IPS-18c (cell line): ENCODE measurements around the gene SPATS2L.

Experiments
- H3K4me3 ChIP-seq: 2 replicates; pipeline ENCODE4 v1.7.0; 2013; ENCODE audit warnings: low read depth, mild to moderate bottlenecking, low read length, moderate library complexity; ENCODE audit not compliant: insufficient read depth
- H3K9me3 ChIP-seq: one replicate; pipeline ENCODE4 v1.6.1; 2013; ENCODE audit warnings: mild to moderate bottlenecking, low read length, moderate library complexity; ENCODE audit not compliant: control insufficient read depth, insufficient read depth

The SPATS2L gene

DNA sequence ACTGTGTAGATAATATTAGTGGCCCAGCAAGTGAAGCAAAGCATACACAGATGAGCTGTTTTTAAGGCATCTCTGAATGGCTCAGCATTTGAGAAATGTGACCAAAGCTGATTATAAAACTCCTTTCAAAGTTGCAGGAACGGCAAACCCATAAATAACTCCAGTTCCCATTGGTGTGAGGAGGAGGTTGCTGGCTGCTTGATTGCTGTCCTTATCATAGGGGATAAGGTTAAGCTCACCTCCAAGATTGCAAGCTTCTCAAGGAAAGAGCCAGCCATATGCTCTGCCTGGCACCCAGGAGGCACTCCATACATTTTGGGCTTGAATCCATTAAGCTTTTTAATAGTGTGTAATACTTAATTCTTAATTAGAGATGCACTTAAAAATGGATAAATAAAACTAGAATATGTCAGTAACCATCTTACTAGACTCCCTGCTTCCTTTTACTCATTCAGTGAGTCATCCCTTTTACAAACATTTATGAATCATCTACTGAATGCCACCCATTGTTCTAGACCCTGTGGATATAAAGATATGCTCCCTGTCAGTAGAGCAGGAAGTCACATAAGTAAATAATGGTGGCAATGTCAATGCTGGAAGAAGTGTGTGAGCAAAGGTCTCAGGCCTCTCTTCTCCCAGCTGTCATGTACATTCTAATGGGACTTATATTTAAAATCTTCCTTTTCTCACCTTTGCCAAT, 99.3 kb downstream of the SPATS2L start:
- Histone ChIP-seq H3K4me3 (no peak overlapping the region), H3K9me3 (no peaks in the 10 kb centered on the region)

- Histone ChIP-seq H3K9me3 (no peaks in the 10 kb centered on the region), H3K4me3 (no peak overlapping the region)
Observed at GRCh38 chr2:200406379-200406778, 99.9 kb downstream of the SPATS2L start.

DNA sequence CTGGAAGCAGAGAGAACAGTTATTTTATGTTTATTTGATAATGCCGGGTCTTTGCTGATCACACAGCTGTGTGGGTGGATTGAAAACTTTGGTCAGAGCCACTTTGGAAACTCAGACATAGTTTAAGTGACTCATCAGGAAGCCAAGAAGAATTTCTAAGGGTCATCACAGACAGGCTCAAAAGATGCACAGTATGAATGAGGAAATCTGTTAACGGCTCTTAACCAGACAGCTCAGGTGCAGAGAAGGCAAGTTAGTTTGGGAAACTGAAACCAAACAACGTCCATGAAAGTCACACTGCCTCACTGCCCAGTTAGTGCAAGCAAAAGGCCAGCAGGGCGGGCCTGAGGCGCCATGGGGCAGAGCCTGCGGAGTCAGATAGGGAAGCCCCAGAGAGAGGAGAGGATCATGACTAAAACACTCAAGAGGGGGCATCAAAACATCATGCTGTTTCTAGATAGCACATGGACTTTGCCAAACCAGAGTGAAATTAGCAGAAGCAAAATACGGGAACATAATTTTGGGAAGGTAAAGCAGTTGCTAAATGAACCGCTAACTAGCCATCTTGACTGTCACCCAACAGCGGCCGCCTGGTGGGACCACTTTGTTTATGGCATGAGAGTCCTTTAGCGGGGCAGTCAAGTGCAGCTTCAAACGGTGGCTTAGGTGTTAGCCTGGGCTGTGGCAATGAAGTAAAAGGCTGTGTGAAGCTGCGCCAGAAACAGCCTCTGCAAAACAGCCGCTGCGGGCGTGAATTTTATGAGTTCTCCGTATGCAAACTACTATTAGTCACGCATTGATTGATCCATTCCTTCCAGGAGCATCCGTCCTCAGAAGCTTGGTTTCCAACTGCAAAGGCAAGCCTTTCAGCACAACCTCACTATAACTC, 102.2 kb downstream of the SPATS2L start:
- no peaks in the 10 kb centered on the region for H3K9me3 ChIP-seq
- no peak overlapping the region for H3K4me3 ChIP-seq

- no peak overlapping the region for H3K4me3 ChIP-seq
- no peaks in the 10 kb centered on the region for H3K9me3 ChIP-seq
Observed at GRCh38 chr2:200411831-200412230, 105.3 kb downstream of the SPATS2L start.

GRCh38 chr2:200414367-200414766, 107.9 kb downstream of the SPATS2L start:
- no peaks in the 10 kb centered on the region for H3K9me3 ChIP-seq

DNA sequence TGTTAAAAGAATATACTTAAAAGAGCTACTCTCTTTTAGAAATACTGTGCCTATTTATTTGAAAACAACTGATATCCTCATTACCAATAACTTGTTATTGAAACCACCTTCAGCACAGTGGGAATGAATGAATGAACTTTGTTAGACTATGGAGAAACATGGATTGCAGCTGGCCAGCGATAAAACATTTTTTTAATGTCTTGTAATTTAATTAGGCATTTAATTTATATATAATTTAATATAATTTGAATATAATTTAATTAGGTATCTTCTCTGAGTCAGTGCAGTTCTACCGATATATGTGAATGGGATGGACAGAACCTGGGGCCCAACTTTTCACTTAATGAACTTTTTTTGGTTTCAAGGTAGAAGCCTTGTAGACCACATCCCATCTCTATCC, 109.0 kb downstream of the SPATS2L start:
- Histone ChIP-seq H3K4me3 (no peak overlapping the region), H3K9me3 (no peaks in the 10 kb centered on the region)

More at GRCh38 chr2:200414367-200414766, 107.9 kb downstream of the SPATS2L start:
- no peak overlapping the region for H3K4me3 ChIP-seq

DNA sequence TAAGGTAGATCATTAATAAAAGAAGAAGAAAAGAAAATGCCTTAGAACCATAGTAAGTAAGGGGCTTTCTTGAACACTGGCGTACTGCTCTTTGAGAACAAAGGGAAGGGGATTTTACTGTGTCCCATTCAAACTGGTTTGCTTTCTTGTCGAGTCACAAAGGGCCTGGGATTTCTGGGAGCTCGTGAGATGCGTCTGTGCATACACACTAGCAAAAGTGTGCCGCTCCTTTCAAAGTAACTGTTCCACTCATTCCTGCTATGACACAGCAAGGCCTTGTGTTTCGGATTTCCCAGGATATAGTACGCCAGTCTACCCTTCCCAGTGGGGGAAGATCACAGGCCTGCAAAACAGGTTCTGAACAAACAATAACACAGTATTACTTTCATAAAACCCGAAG, 110.4 kb downstream of the SPATS2L start:
- Histone ChIP-seq H3K4me3 (no peak overlapping the region), H3K9me3 (no peaks in the 10 kb centered on the region)

DNA sequence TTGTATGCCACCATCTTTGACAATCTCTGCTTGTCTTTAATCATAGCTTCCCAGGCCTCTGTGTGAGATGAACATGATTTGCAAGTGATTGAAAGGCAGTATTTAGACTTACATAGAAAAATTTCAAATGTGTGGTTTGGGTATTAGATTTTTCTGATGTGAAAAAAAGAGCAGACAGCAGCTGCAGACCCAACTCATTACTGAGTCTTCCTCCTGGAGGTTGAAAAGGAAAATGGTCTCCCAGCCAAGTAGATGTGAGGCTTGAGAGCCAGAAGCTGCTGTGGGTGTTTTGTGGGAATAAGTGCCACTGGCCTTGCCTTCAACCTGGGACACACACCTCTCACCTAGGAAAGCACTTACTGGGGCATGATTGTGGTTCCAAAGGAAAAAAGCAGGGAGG, 110.9 kb downstream of the SPATS2L start:
- Histone ChIP-seq H3K9me3 (no peaks in the 10 kb centered on the region), H3K4me3 (no peak overlapping the region)

- Histone ChIP-seq H3K9me3 (no peaks in the 10 kb centered on the region), H3K4me3 (no peak overlapping the region)
Observed at GRCh38 chr2:200418399-200418798, 111.9 kb downstream of the SPATS2L start.

- Histone ChIP-seq H3K9me3 (no peaks in the 10 kb centered on the region), H3K4me3 (no peak overlapping the region)
Observed at GRCh38 chr2:200419325-200419724, 112.8 kb downstream of the SPATS2L start.

DNA sequence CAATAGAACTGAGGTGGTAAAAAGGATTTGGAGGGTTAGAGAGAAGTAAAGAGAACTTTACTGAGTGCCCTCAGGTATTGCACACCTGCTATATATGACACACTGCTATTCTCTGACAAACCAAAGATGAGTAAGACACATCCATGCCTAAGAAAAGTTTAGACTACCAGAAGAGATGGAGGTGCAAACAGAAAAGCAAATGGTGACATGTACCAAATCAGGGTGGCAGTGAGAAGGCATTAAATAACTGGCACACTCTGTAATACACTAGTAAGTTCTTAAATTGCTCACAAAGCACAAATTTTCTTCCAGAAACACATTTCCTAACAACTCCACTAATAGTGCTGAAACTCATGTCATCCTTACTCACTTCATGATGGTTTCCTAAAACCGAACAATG, 114.8 kb downstream of the SPATS2L start:
- no peaks in the 10 kb centered on the region for H3K9me3 ChIP-seq
- H3K4me3 ChIP-seq: no peak overlapping the region

- H3K9me3 ChIP-seq: no peaks in the 10 kb centered on the region
- no peak overlapping the region for H3K4me3 ChIP-seq
Observed at GRCh38 chr2:200422071-200422470, 115.6 kb downstream of the SPATS2L start.

DNA sequence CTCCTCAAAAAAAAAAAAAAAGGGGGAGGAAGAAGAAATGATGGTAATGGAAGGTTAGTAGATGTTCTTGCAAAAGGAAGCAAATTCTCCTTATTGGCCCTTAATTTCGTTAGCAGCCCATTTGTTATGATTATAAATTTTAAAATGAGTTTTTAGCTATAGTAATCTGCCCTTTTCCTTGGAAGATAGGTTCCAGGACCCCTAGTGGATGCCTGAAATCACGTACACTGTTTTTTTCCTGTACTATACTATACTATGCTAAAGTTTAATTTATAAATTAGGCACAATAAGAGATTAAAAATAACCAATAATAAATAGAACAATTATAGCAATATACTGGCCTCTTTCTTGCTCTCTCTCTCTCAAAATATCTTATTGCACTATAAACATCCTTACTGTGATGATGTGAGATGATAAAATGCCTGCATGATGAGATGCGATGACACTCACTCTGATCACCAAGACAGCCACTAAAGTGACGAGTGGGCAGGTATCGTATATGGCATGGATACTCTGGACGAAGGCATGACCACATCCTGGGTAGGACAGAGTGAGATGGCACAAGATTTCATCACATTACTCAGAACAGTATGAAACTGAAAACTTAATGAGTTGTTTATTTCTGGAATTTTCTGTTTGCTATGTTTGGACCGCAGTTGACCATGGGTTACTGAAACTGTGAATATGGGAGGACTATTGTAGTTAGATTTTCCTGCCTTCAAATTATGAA, 116.2 kb downstream of the SPATS2L start:
- Histone ChIP-seq H3K4me3 (no peak overlapping the region), H3K9me3 (no peaks in the 10 kb centered on the region)

DNA sequence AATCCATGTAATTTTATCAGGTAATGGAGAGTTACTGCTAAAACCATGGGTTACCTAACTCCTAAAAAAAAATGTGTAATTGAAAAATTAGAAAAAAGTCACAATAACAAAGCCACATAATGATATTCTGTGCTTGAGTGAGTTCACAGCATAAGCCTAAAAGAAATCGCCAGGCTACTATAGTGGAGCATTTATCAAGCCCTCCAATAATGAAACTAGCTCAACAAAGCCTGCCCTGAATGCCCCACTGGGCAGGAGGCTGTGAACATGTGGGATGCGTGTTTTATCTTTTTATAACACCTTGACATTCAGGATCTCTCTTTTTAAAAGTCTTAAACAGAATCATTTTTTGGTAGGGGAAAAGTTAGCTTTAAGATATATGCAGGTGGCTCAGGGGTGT, 117.0 kb downstream of the SPATS2L start:
- Histone ChIP-seq H3K9me3 (no peaks in the 10 kb centered on the region), H3K4me3 (no peak overlapping the region)

DNA sequence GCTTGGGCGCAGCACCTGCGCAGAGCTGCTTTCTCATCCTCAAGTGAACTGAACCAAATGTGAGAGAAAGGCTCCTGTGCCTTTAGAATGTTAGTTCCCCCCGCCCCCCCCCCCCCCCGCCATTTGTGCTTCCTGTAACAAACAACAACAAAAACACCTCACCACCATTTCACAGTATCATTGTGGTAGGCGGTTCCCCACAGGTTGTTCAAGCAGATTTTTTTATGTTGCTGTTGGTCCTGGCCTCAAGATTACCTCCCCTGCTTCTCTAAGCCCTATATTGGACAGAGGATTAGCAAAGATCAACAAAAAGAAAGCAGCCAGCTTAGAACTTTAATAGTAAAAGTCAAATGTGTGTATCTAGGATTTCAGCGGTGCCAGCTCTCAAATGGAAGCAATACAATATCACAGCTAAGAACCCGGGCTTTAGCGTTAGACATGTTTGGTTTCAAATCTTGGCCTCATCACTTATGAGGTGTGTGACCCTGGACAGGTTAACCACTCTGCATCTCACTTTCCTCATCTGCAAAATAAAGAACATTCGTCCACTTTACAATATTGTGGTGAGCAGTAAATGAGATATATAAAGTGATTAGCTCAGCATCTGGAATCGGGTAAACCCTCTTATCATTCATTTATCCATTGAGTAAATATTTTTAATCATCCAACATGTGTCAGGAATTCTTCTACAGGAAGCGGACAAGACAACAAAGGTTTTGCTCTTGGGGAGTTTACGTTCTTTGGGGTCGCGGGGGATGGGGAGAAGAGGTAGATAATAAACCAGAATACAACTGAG, 118.7 kb downstream of the SPATS2L start:
- H3K9me3 ChIP-seq: no peaks in the 10 kb centered on the region
- no peak overlapping the region for H3K4me3 ChIP-seq

DNA sequence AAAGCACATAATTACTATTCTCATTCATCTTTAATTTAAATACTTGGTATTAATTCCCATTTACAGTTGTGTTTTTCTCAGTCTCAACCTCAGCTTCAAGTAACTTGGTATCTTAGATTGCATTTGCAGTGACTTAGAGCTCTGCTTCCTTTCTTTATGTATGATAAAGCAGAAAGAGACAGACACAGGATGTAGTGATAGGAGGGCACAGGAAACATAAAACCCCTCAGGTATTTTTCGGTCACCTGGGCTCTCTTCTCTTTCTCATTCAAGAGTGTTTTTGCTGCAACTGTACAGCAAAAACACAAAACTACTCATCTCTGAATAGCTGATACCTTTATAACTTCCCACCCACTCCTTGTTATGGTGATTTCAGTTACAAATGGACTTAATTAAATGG, 120.3 kb downstream of the SPATS2L start:
- no peaks in the 10 kb centered on the region for H3K9me3 ChIP-seq
- H3K4me3 ChIP-seq: no peak overlapping the region
